SK-N-MC (cell line): ENCODE measurements around the gene CD2AP.

Experiments used
- EZH2 ChIP-seq: fragments of 200-600 bp; sonication (generic); IDR thresholded peaks from one replicate; pipeline ENCODE4 v1.6.1; 2017; ENCODE audit warnings: antibody characterized with exemption
- FOXP2 ChIP-seq: optimal IDR thresholded peaks from 2 replicates; pipeline ENCODE3; 2011; ENCODE audit warnings: mild to moderate bottlenecking, moderate library complexity; ENCODE audit not compliant: insufficient read depth; ENCODE audit errors: extremely low read length, control extremely low read depth
- POLR2AphosphoS5 ChIP-seq: IDR thresholded peaks from 2 replicates; pipeline ENCODE4 v1.6.1; 2012; ENCODE audit warnings: mild to moderate bottlenecking, low read depth, low read length, borderline replicate concordance

- TF ChIP-seq POLR2AphosphoS5 (no peak), EZH2 (no peak), FOXP2 (no peak)
These were observed 24.7 kb upstream of the CD2AP start for GRCh38 chr6:47452899-47453298.
